Muscle layer of duodenum (tissue), 2 donors: ENCODE measurements around the gene COL4A6.

Experiments used
- H3K27ac ChIP-seq: one replicate; pipeline ENCODE4 v1.7.0; 2013; ENCODE audit warnings: mild to moderate bottlenecking, low read length
- H3K27me3 ChIP-seq: one replicate; pipeline ENCODE4 v1.7.0; 2013; ENCODE audit warnings: low read depth, mild to moderate bottlenecking, control low read depth, low read length
- H3K36me3 ChIP-seq, 2 donors: one replicate each; pipeline ENCODE4 v1.7.0; 2013; ENCODE audit warnings: low read length in 2 of 2, control low read depth in 1 of 2, mild to moderate bottlenecking in 1 of 2; ENCODE audit not compliant: insufficient read depth in 2 of 2, control insufficient read depth in 1 of 2
- H3K4me1 ChIP-seq, 2 donors: one replicate each; pipeline ENCODE4 v1.7.0; 2013; ENCODE audit warnings: low read length in 2 of 2, mild to moderate bottlenecking in 2 of 2, control low read depth in 1 of 2, moderate library complexity in 1 of 2; ENCODE audit not compliant: insufficient read depth in 2 of 2, control insufficient read depth in 1 of 2
- H3K4me3 ChIP-seq, 2 donors: one replicate each; pipeline ENCODE4 v1.7.0; 2013; ENCODE audit warnings: low read length in 2 of 2, low read depth in 1 of 2, mild to moderate bottlenecking in 1 of 2
- H3K9me3 ChIP-seq, 2 donors: one replicate each; pipeline ENCODE4 v1.7.0; 2013; ENCODE audit warnings: low read length in 2 of 2, control low read depth in 1 of 2, mild to moderate bottlenecking in 1 of 2; ENCODE audit not compliant: control insufficient read depth in 1 of 2
- donor health status: healthy.

The COL4A6 gene

GRCh38 chrX:108268434-108269080 is 169.7 kb downstream of the COL4A6 start:
- Histone ChIP-seq H3K4me1 (peaks cover 0 to 3% of the 10 kb centered on the region in 2 donors), H3K36me3 (no peaks in the 10 kb centered on the region), H3K4me3 (no peak overlapping the region), H3K27me3 (no peaks in the 10 kb centered on the region), H3K27ac (no peak overlapping the region), H3K9me3 (no peaks in the 10 kb centered on the region)

DNA sequence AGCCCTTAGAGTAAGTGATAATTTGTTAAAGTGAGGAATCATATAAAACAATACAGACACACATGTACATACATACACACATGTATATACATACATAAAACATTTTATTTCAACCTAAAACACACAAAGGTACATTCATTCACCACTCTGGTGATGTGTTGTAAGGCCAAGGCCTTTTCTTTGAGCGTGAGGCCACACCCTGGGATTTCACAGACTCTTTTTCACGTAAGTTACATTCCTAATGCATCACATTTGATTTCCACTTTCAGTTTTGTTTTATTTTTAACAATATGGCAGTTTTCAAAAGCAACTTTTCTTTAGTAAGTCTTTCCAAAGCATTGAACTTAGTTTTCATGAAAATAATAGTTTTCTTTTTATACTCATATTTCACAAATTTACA is 170.7 kb downstream of the COL4A6 start:
- Histone ChIP-seq H3K9me3 (no peaks in the 10 kb centered on the region), H3K27ac (no peak overlapping the region), H3K36me3 (no peaks in the 10 kb centered on the region), H3K4me3 (no peak overlapping the region), H3K4me1 (peaks cover 0 to 3% of the 10 kb centered on the region in 2 donors), H3K27me3 (no peaks in the 10 kb centered on the region)

DNA sequence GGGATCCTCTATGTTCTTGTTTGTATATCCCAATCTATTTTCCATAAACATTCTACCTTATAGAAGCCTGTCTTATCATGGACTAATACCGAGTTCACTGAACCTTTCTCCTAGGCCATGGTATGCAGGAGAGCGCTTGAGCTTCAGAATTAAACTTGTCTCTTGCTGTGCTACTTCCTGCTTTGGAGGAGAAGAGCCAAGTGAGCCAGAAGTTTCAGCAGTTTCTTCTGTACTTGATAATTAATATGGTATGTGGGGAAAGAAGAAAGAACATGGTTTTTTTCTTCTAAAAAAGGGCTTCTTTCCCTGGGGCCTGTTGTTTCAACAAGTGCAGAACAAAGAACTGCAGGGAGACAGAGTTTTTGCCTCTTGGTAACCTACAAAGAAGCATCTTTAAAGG is 173.8 kb downstream of the COL4A6 start:
- H3K36me3 ChIP-seq: no peaks in the 10 kb centered on the region
- H3K4me3 ChIP-seq: no peak overlapping the region
- H3K27ac ChIP-seq: no peak overlapping the region
- H3K9me3 ChIP-seq: no peaks in the 10 kb centered on the region
- no peaks in the 10 kb centered on the region for H3K4me1 ChIP-seq
- no peaks in the 10 kb centered on the region for H3K27me3 ChIP-seq

GRCh38 chrX:108261549-108262203 is 176.5 kb downstream of the COL4A6 start:
- no peaks in the 10 kb centered on the region for H3K36me3 ChIP-seq
- H3K9me3 ChIP-seq: no peaks in the 10 kb centered on the region
- H3K27me3 ChIP-seq: no peaks in the 10 kb centered on the region
- H3K27ac ChIP-seq: no peak overlapping the region
- H3K4me3 ChIP-seq: no peak overlapping the region
- no peaks in the 10 kb centered on the region for H3K4me1 ChIP-seq

- H3K27me3 ChIP-seq: no peaks in the 10 kb centered on the region
- no peaks in the 10 kb centered on the region for H3K9me3 ChIP-seq
- H3K36me3 ChIP-seq: no peaks in the 10 kb centered on the region
- peaks cover 0 to 4% of the 10 kb centered on the region in 2 donors for H3K4me1 ChIP-seq
- no peak overlapping the region for H3K27ac ChIP-seq
- H3K4me3 ChIP-seq: no peak overlapping the region
These were observed 180.7 kb downstream of the COL4A6 start for GRCh38 chrX:108257556-108257955.

- Histone ChIP-seq H3K36me3 (no peaks in the 10 kb centered on the region), H3K27me3 (no peaks in the 10 kb centered on the region), H3K4me3 (no peak overlapping the region), H3K27ac (no peak overlapping the region), H3K9me3 (no peaks in the 10 kb centered on the region), H3K4me1 (peaks cover 0 to 4% of the 10 kb centered on the region in 2 donors)
These were observed 183.6 kb downstream of the COL4A6 start for GRCh38 chrX:108254636-108255035.

DNA sequence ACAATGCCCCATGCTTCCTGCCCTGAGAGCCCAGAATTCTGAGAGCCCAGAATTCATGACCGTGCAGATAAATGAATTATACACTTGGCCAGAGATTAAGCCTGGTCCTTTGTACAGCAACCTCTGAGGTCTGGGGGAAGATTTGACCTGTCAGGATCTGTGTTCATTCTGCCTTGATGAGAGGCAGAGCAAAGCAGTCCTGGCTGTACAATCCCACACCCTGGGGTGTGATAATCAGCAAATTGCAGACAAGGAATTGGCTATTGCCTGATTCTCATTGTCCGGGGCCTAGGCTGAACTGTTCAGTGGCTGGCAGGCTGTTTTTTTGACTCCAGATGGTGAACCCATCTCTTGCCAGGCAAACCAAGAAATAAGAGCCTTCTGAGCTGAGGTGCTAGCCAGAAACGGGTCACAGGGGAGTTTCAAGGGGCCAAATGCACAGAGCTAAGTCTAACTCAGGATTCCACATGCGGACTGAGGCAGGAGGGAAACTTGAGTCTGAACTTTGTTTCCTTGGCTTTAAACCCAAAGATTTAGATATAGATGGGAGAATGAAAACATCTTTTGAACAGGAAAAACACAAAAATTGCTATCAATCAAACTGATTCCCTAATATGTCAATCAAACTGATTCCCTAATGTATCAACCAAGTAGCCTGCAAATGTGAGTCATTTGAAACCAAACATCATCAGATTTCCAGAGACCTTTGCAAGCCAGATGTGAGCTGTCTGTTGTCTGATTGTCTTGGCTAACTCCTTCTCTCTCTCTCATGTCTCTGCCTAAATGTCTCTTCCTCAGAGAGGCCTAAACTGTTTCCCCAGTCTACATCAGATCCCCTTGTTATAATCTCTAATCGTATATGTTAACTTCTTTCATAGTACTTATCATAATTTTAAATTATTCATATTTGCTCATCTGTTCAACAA is 187.3 kb downstream of the COL4A6 start:
- Histone ChIP-seq H3K27ac (no peak overlapping the region), H3K36me3 (no peaks in the 10 kb centered on the region), H3K4me1 (peaks cover 0 to 4% of the 10 kb centered on the region in 2 donors), H3K9me3 (no peaks in the 10 kb centered on the region), H3K4me3 (no peak overlapping the region), H3K27me3 (no peaks in the 10 kb centered on the region)

DNA sequence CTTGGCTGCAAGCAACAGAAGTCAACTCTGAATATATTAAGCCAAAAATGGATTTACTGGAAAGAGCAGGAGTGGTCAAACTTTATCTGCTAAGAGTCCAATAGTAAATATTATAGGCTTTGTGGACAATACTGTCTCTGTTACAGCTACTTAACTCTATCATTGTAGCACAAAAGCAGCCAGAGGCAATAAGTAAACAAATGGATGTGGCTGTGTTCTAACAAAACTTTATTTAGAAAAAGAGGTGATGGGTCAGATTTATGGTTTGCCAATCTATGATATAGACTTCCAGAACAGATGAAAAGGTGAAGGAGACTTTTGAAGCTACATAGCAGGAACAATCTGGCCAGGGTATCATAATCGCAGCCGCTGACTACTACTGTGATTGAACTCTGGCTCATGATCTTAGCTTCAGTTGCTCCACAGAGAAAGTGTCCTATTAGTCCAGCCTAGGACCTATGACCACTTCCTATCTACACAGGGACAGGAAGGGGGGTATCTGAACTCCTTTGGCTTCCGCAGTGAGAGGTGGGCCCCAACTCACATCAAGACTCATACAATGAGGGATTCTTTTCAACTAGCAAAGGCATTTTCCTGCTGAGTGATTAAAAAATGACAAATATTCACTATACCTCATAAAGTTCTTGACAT is 191.8 kb downstream of the COL4A6 start:
- Histone ChIP-seq H3K4me3 (no peak overlapping the region), H3K36me3 (no peaks in the 10 kb centered on the region), H3K27me3 (no peaks in the 10 kb centered on the region), H3K4me1 (peaks cover 0 to 4% of the 10 kb centered on the region in 2 donors), H3K9me3 (no peaks in the 10 kb centered on the region), H3K27ac (no peak overlapping the region)

GRCh38 chrX:108245462-108245861 is 192.8 kb downstream of the COL4A6 start:
- no peaks in the 10 kb centered on the region for H3K9me3 ChIP-seq
- no peak overlapping the region for H3K4me3 ChIP-seq
- no peaks in the 10 kb centered on the region for H3K27me3 ChIP-seq
- H3K27ac ChIP-seq: no peak overlapping the region
- H3K4me1 ChIP-seq: peaks cover 0 to 4% of the 10 kb centered on the region in 2 donors
- H3K36me3 ChIP-seq: no peaks in the 10 kb centered on the region

GRCh38 chrX:108235986-108236385 is 202.2 kb downstream of the COL4A6 start:
- Histone ChIP-seq H3K27ac (no peak overlapping the region), H3K27me3 (no peaks in the 10 kb centered on the region), H3K4me3 (no peak overlapping the region), H3K9me3 (no peaks in the 10 kb centered on the region), H3K36me3 (no peaks in the 10 kb centered on the region), H3K4me1 (no peaks in the 10 kb centered on the region)

DNA sequence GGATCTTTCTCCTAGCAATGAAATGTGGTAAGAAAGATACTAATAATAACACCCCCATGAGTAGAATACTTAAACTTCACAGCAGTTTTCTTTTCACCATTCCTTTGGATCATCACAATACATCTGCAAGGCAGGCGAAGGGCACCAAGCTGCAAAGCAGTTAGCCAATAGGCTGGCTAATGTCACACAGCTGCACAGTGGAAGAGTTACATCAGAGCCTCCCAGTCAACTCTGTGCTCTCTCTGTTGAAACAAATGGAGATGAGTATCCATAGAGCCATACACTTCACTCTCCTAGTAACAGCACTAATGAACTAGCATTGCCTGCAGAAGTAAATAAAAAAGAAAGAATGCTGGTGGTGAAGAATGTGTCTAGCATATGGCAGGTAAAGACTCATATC is 207.6 kb downstream of the COL4A6 start:
- Histone ChIP-seq H3K4me1 (no peaks in the 10 kb centered on the region), H3K4me3 (no peak overlapping the region), H3K27me3 (no peaks in the 10 kb centered on the region), H3K36me3 (no peaks in the 10 kb centered on the region), H3K9me3 (no peaks in the 10 kb centered on the region), H3K27ac (no peak overlapping the region)
